HEK293 (cell line): Measurements from ENCODE around the gene NIPAL3.

Experiments used
- CTCF ChIP-seq: fragments of 450-650 bp; formaldehyde crosslinking; IDR thresholded peaks from 2 replicates; pipeline ENCODE4 v1.5.1; 2016; ENCODE audit warnings: missing biosample characterization, missing genetic modification characterization
- PATZ1 ChIP-seq: fragments of 450-650 bp; formaldehyde crosslinking; IDR thresholded peaks from 2 replicates; pipeline ENCODE4 v1.5.1; 2016; ENCODE audit warnings: missing biosample characterization, missing genetic modification characterization
- REST ChIP-seq: fragments of 450-650 bp; formaldehyde crosslinking; IDR thresholded peaks from 2 replicates; pipeline ENCODE4 v1.5.1; 2016; ENCODE audit warnings: missing biosample characterization, missing genetic modification characterization
- ZNF350 ChIP-seq: fragments of 450-650 bp; formaldehyde crosslinking; IDR thresholded peaks from 2 replicates; pipeline ENCODE4 v1.5.0; 2017; ENCODE audit warnings: missing biosample characterization, mild to moderate bottlenecking, missing genetic modification characterization
- ZNF394 ChIP-seq: fragments of 450-650 bp; formaldehyde crosslinking; IDR thresholded peaks from 2 replicates; pipeline ENCODE4 v1.5.1; 2016; ENCODE audit warnings: missing biosample characterization, missing genetic modification characterization, mild to moderate bottlenecking, moderate library complexity, borderline replicate concordance
- ZNF514 ChIP-seq: fragments of 450-650 bp; formaldehyde crosslinking; IDR thresholded peaks from 2 replicates; pipeline ENCODE4 v1.5.1; 2016; ENCODE audit warnings: missing biosample characterization, missing genetic modification characterization
- ZNF561 ChIP-seq: fragments of 450-650 bp; IDR thresholded peaks from 2 replicates; pipeline ENCODE4 v1.5.1; 2018; ENCODE audit warnings: missing biosample characterization, missing genetic modification characterization, borderline replicate concordance
- ZNF664 ChIP-seq: fragments of 450-650 bp; formaldehyde crosslinking; IDR thresholded peaks from 2 replicates; pipeline ENCODE4 v1.5.1; 2016; ENCODE audit warnings: missing biosample characterization, missing genetic modification characterization
- ZNF677 ChIP-seq: fragments of 450-650 bp; IDR thresholded peaks from 2 replicates; pipeline ENCODE4 v1.5.0; 2018; ENCODE audit warnings: missing biosample characterization, mild to moderate bottlenecking, missing genetic modification characterization, moderate library complexity
- ZNF768 ChIP-seq: fragments of 450-650 bp; formaldehyde crosslinking; IDR thresholded peaks from 2 replicates; pipeline ENCODE4 v1.5.1; 2018; ENCODE audit warnings: missing biosample characterization, mild to moderate bottlenecking, missing genetic modification characterization

- TF ChIP-seq ZNF350 (tag by site-specific recombination) (no peak), ZNF677 (tag by site-specific recombination) (no peak), ZNF768 (tag by site-specific recombination) (no peak), ZNF561 (tag by site-specific recombination) (no peak; the same call in 1 of the 2 replicates), ZNF514 (no peak), ZNF664 (tag by site-specific recombination) (no peak), CTCF (tag by site-specific recombination) (0 out of 2 replicates have a peak, but pooled peaks have one; percentile 18), ZNF394 (tag by site-specific recombination) (no peak), REST (tag by site-specific recombination) (no peak), PATZ1 (peak; percentile 76)
Observed at GRCh38 chr1:24413350-24414163, 2.0 kb upstream of the NIPAL3 start, which contains the start of gene STPG1.
